GF-D8 (cell line): ENCODE results near the gene ACSL3.
A peak's percentile ranks its signal among the peaks of the same experiment; 100 is the strongest.
"Not testable (repeated sequence)": the region's sequence is repeated elsewhere in the genome, so short reads cannot be mapped to it uniquely, and the experiment has no call there.

Experiments used
- DNase-seq: peaks from one replicate; lab custom pipeline; 2025; lab: John Stamatoyannopoulos, UW

Gene ACSL3

DNA sequence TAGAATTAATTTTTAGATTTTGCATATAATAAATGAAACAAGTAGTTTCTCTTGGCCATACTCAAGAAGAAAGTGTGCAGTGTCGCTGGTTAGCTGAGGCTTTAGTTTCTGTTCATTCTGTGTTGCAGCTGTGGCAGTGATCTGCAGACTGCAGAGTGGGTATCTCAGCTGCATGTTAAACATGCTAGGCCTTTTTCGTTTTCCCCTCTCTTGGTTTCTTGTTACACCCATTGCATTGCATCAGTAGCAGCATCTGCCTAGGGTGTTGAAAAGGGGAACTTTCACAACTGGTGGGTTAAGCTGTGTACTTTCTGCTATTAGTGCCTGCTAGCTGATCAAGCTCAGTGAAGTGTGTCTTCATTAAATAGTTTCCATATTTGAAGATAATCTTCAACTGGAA, 51.3 kb downstream of the ACSL3 start:
- DNase-seq = peak; percentile 98

DNA sequence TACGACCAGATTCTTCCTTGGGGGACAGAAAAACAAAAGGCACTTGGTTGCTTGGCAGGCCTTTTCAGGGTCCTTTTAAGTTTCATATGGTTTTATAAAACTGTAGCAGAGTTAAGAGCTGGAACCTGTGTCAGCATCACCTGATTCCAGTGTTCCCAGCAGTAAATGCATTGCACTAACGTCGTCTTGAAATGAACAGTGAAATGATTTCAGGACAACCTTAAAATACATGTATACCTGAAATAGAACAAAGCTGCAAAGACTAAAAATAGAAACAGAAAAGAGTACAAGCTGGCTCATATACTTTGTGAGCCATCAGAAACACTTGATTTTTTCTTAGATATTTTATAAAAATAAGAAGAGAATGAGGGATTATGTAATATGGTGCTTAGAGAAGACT, 51.9 kb downstream of the ACSL3 start:
- DNase-seq = no peak

DNA sequence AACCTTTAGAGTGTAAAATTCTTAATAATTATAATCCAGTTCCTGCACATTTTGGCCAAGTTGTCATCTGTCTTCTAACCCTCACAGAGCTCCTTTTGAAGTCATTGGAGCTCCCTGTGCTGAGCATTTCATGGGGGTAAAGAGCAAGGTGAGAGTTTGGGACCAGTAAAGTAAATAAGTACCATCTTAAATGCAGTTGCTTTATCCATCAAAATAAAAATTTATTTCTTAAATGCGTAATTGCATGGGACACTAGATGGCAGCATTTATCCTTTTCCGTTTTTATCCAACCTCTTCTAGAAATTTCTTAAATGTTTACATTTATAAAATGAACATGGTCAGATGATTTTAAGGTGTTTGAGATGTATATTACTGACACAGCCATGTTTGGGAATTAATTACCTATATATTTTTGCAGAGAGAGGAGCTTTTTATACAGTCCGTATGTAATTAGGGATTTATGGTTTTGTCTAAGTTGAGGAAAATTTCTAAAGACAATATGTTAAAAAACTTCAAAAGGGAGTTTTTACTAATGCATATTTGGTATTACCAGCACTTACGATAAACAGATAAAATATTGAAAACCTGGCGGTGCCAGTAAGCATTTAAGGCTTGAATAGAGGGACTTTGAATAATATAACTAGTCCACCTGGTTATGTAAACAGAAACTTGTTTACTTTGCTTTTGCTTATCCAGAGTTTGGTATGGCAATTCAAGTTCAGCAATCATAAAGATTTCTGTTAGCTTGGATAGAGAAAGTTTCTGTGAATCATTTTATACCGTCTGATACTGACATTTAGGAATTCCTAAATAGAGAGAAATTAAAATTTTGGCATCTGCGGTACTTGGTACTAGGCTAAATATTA, 54.5 kb downstream of the ACSL3 start:
- DNase-seq = no peak

DNA sequence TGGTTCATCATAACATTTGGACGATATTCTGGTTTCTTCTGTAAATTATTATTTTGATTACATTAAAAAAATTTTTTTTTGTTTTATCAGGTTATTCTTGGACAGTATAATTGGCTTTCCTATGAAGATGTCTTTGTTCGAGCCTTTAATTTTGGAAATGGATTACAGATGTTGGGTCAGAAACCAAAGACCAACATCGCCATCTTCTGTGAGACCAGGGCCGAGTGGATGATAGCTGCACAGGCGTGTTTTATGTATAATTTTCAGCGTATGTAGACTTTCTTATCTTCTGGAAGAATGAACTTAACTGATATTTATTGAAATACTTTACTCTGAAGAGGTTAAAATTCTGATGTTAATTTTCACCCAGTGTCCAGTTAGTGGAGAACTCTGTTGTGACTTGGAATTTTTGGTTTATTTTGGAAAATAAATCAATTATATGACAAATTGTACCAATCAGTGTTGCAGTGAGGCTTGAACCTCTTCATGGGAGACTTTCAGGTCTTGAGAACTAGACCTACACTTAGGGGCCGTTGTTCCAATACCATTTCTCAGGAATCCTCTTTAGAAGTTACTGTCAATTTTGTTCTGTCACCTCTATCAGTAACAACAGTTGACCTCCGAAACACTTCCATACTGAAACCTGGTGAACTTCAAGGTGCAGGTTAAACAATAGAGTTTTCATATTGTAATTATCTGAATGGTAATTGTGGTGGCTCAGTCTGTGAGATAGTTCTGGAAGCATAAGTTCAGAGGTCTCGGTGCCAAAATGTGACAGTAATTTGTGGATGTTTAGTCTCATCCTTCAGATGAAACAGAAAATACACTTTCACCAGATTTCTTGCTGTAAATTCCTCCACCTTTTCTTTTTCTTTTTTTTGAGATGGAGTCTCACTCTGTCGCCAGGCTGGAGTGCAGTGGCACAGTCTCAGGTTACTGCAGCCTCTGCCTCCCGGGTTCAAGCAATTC, 55.7 kb downstream of the ACSL3 start:
- no peak for DNase-seq

DNA sequence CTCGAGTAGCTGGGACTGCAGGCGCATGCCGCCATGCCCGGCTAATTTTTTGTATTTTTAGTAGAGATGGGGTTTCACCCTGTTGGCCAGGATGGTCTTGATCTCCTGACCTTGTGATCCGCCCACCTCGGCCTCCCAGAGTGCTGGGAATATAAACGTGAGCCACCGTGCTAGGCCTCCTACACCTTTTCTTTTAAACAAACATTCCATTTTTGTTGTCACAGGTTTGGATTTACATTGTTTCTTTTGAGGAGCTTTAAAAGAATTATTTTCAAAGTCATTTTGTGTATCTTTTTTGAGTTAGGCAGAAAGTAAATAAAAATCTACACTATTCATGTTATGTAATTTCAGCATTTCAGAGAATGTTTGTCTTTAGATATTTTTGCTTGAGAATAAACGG, 56.4 kb downstream of the ACSL3 start:
- DNase-seq = not testable (repeated sequence)

DNA sequence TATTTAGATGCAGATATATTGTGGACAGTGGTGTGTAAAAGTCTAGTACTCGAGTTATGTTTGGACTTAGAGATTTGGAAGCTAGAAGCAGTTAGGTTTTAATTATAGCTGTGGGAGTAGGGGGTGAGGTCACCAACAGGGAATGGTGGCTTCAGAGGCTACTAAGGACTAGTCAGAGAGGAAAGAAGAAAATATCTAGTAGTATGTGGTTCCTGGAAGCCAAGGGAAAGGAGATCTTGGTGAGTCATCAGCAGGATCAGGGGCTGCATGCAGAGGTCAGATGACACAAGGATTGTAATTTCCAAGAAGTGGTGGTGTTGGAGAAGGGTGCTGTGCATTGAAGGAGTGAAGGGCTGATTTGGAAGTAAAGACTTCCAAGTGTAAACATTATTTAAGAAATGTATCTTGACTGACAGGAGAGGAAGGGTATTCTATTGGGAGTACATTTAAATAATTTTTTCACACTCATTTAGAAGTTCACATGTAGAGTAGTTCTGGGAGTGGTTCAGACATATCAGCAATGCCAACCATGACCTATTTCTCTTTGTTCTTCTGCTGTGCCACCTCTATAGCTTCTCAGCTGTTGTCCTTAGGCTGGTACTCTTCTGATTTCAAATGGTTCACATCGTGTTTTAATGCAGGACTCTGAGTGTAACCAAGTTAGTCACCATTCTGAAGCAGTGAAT, 59.1 kb downstream of the ACSL3 start:
- DNase-seq = no peak

DNA sequence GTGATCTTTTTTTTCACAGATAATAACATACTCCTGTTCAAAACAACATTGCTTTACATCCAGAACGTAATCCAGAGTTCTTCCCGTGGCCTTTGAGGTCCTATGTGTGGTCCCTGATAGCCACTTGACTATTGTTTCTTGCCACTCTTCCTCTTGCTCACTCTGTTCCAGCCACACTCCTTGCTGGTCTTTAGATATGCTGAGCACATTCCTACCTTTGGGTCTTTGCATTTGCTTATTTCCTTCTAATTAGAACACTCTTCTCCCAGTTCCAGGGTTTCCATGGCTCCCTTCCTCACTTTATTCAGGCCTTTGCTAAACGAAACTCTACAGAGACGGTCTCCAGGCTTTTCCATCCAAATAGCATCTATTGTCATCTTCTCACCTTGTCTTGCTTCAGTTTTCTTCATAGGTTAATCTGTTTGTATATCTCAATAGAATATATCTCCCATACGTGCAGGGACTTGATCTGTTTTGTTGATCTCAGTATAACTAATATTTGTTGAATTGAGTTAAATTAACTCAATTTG, 59.9 kb downstream of the ACSL3 start:
- no peak for DNase-seq

DNA sequence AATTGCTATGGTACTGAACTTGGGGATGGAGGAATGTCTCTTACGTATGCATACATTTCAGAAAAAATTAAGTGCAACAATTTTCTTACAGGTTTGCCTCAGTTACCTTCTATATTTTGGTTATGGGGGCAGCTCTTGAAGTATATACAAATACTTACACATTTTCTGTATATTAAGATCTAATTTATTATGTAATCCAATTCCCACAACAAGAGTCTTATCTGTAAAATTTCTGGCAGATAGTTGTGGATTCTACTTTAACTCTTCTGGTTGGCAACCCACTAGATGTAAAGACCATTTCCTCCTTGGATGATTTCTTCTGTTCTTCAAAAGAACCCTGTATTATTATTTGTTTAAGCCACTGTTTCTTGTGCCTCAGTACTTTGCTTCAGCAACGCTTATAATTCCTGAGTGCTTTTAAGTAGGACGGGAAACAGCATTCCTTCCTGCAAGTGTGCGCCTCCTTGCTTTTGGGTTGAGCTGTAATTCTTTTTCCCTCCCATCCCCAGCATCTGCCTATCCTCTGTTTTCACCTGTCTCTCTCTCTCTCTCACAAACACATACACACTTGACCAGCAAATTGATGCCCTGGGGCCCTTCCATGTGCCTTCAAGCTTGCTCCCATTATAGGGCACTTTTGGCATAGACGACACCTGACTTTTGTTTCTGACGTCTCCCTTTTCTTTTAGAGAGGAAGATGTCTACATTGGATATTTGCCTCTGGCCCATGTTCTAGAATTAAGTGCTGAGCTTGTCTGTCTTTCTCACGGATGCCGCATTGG, 61.4 kb downstream of the ACSL3 start:
- DNase-seq = no peak

DNA sequence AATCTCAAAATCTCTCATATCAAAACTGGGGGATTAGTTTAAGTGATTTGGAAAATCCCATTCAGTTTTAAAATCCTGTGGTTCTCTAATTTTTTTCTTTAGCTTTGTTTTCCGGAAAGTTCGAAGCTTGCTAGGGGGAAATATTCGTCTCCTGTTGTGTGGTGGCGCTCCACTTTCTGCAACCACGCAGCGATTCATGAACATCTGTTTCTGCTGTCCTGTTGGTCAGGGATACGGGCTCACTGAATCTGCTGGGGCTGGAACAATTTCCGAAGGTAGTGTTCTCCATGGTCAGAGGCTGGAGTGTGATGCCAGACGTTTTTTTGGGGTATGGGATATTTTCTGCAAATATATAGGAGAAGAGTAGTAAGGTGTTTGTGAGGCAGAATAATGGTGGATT, 66.1 kb downstream of the ACSL3 start:
- no peak for DNase-seq

DNA sequence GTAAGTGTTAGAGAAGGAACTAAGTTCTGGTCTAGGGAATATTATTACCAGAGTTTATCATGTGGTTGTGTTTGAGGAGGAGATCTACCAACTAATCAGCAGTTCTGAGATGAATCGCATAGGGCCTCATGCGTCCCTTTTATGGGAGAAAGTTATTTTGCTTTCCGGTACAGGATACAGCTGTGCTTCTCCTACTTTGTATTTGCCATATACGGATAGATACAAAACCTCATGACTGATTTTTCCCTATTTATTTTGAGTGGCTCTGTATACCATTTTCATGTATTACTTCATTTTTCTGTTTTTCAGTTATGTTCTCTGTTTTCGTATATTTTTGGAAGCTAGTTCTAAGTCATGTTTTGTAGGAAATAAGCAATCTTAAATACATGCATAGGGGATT, 66.8 kb downstream of the ACSL3 start:
- no peak for DNase-seq

DNA sequence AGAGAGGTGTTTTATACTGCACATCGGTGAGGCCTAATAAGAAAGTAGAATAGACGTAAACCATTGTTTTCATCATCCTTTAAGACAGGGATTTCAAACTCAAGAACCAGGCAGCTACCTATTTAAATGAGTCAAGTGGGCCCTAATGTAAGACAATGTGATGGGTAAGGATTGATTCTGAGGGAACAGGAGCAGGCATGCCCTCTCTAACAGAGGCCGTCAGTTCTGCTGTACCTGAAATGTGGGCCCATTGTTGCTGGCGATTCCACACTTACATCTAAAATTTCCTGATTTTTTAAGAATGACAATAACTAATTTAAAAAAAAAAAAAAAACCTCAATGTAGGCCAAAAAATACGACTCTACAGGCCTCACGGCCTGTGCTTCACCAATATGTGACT, 67.5 kb downstream of the ACSL3 start:
- DNase-seq = no peak

DNA sequence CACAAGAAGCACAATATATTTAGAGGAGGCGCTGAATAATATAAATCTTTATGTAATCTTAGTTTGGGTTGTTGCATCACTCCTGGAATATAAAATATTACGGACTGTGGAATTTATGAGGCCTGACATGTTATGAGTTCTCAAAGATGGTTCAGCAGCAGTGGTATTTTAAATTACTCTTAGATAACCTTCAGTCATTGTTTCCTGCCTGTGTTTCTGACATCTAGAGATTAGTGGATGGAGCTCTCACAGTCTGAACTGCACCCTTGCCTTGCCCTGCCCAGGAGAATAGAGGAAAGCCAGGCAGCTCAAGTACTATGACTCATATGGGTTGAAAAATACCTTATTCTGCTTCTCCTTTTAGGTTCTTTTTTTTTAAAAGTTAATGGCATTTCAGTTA, 70.0 kb downstream of the ACSL3 start:
- no peak for DNase-seq

DNA sequence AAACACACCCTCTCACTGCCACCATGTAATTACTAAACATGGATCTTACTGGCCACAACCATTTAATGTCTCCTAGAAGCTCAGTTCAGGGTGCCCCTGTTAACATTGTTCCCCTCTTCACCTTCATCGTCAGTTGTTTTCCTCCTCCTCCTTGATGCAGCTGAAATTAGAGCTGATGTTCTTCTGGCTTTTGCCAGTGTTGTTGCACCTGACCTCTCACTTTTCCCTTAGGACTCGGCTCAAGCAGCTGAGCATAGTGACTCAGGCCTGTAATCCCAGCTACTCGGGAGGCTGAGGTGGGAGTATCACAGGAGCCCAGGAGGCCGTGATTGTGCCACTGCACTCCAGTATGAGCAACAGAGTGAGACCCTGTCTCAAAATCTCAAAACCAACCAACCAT, 70.8 kb downstream of the ACSL3 start:
- DNase-seq = no peak

DNA sequence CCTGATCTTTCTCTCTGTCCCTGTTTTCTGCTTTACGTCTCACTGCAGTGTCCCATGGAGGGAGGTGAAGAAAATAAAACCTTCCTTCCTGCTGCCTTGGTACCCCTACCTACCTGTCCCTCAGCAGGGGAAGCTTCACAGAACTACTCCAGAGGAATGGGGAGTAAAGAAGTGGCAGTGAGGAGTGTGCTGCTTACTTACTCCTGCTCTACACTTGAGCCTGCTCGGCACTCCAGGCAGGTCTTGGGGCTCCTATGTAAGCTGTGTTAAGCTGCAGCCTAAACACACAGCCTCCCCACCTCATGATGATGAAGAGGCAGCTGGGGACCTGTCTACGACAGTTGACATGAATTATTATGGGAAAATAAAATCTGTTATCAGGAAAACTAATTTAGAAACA, 72.6 kb downstream of the ACSL3 start:
- DNase-seq = no peak

DNA sequence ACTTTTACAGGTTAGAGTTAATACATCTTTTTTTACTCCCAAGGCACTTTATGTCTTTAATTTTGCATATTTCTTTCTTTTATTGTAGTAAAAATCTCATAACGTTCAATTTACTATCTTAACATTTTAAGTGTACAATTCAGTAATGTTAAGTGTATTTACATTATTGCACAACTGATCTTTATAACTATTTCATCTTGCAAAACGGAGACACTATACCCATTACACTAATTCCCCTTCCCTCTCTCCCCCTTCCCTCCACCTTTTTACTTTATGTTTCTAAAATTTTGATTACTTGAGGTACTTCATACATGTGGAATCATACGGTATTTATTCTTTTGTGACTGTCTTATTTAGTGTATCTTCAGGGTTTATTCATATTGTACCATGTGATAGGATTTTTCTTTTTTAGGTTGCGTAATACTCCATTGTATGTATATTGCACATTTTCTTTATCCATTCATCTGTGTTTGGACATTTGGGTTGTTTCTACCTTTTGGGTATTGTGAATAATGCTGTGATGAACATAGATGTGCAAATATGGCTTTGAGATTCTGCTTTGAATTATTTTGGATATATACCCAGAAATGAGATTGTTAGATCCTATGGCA, 75.0 kb downstream of the ACSL3 start:
- no peak for DNase-seq

DNA sequence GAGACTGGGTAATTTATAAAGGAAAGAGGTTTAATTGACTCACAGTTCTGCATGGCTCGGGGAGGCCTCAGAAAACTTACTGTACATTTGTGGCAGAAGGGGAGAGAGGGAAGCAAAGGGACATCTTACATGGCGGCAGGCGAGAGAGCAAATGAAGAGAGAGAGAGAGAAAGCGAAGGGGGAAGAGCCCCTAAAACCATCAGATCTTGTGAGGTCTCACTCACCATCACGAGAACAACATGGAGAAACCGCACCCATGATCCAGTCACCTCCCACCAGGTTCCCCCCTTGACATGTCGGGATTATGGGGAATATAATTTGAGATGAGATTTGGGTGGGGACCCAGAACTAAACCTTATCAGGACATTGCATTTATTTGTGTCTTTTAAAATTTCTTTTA, 75.9 kb downstream of the ACSL3 start:
- no peak for DNase-seq

DNA sequence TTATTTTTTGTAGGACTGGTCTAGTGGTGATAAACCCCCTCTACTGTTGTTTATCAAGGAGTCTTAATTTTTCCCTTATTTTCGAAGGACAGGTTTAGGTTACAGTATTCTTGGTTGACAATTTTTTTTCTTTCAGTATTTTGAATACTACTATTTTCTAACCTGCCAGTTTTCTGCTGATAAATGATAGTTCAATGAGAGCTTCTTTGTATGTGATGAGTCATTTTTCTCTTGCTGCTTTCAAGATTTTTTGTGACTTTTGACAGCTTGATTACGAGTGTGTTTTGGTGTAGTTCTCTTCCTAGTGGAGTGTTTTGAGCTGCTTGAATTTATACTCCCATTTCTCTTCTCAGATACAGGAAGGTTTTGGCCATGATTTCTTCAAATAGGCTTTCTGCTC, 77.5 kb downstream of the ACSL3 start:
- no peak for DNase-seq

DNA sequence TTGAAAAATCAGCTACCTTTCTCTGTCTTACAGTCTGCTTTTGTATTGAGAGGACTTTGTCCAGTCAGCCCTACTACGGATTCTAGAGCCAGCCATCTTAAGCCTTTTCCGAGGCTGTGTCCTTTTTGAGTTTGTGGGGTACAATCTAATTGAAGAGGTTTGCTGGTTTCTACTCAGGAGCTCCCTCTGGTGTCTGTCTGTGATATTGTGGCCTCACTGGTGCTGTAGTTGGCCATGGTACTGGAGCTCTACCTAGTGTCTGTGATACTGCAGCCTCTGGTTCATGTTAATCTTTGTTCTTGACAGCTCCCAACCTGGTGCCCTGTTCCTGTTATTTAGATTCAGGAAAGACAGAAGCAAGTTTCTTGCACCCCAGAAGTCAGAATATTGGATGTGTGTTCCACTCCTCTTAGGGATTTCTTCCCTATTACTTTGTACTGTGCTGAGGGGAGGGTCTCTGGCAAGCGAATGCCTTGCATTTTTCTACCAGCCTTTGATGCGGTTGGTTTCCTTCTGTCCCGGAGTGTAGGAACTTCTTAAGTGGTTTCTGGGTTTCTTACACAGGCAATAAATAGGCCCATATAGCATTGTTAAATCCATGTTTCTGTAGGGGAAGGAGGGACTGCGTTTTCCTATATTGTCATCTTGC, 78.5 kb downstream of the ACSL3 start:
- peak; percentile 40 for DNase-seq

DNA sequence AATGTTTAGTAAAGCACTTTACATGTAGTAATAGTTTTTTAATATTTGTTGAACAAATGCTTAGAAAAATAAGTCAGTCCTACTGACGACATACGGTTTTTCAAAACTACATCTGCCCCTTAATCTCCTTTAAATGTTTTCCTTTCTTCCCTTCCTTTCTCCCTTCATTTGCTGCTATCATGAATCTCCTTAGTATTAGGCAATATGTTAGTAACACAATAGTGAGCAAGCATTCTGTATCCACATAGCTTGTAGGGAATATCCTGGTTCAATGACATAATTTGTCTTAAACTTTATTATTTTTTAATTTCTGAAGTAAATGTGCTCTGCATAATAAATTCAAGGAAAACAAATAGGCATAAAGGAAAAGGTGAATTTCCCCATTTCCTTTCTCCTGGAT, 79.1 kb downstream of the ACSL3 start:
- DNase-seq = no peak

DNA sequence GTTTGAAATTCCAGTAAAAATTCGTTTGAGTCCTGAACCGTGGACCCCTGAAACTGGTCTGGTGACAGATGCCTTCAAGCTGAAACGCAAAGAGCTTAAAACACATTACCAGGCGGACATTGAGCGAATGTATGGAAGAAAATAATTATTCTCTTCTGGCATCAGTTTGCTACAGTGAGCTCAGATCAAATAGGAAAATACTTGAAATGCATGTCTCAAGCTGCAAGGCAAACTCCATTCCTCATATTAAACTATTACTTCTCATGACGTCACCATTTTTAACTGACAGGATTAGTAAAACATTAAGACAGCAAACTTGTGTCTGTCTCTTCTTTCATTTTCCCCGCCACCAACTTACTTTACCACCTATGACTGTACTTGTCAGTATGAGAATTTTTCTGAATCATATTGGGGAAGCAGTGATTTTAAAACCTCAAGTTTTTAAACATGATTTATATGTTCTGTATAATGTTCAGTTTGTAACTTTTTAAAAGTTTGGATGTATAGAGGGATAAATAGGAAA, 80.7 kb downstream of the ACSL3 start:
- DNase-seq = no peak
